Panc1 (cell line): ENCODE measurements around the gene TESK2. TPM values are rescaled to one million over a fixed set of nuclear protein-coding genes. Genes with fewer than 3 reads are reported as not detected.
A peak's percentile ranks its signal among the peaks of the same experiment; 100 is the strongest.

ENCODE experiments used
- ATAC-seq: fragments of 200-7000 bp; cut with Tn5 transposase; 2 replicates; pipeline ENCODE4 v1.9.1; 2020; ENCODE audit warnings: mild to moderate bottlenecking, moderate library complexity
- BruUV-seq: library from RNA; stranded (reverse); fragments of 400-500 nt; replicated peaks from 2 replicates; lab custom pipeline; 2021; lab: Mats Ljungman, UMichigan
- CTCF ChIA-PET: fragments of 300-600 bp; sonication (Branson Sonifier 250); formaldehyde crosslinking; loops from one replicate; lab custom pipeline; 2022; ENCODE audit warnings: antibody characterized with exemption; lab: Charles Lee
- POLR2A ChIA-PET: fragments of 300-600 bp; sonication (Branson Sonifier 250); formaldehyde crosslinking; loops from one replicate; lab custom pipeline; 2022; ENCODE audit warnings: antibody characterized with exemption; lab: Charles Lee
- DNase-seq: peaks from one replicate; pipeline ENCODE4 v3.0.0-alpha.2; 2010; ENCODE audit warnings: low read depth, low spot score
- H3K27ac ChIP-seq: 2 replicates; pipeline ENCODE4 v1.5.1; 2011; ENCODE audit warnings: mild to moderate bottlenecking, low read length, inconsistent platforms
- H3K27me3 ChIP-seq: fragments of 200-500 bp; sonication (Bioruptor generic); 2 replicates; pipeline ENCODE4 v1.6.0; 2014; ENCODE audit warnings: low read length, inconsistent platforms; ENCODE audit not compliant: control insufficient read depth, insufficient read depth
- H3K36me3 ChIP-seq: fragments of 200-500 bp; sonication (Bioruptor generic); 2 replicates; pipeline ENCODE4 v1.5.1; 2014; ENCODE audit warnings: inconsistent platforms, mild to moderate bottlenecking, low read length, moderate library complexity; ENCODE audit not compliant: control insufficient read depth, insufficient read depth
- H3K4me1 ChIP-seq: 2 replicates; pipeline ENCODE4 v1.5.1; 2011; ENCODE audit warnings: inconsistent platforms, mild to moderate bottlenecking, low read length, moderate library complexity; ENCODE audit not compliant: control insufficient read depth, insufficient read depth
- H3K4me3 ChIP-seq, 2 experiments: 2 replicates each; pipeline ENCODE4 v1.5.1; 2011 to 2012; ENCODE audit warnings: low read depth in 2 of 2, low read length in 2 of 2, mild to moderate bottlenecking in 2 of 2, inconsistent platforms in 1 of 2, moderate library complexity in 1 of 2
- H3K9me3 ChIP-seq: fragments of 200-500 bp; sonication (Bioruptor generic); 2 replicates; pipeline ENCODE4 v1.5.1; 2014; ENCODE audit warnings: low read depth, mild to moderate bottlenecking, inconsistent platforms, low read length, moderate library complexity; ENCODE audit not compliant: control insufficient read depth, insufficient read depth
- CTCF ChIP-seq: fragments of 450-650 bp; IDR thresholded peaks from 2 replicates; pipeline ENCODE4 v1.5.1; 2017; ENCODE audit warnings: mild to moderate bottlenecking
- POLR2AphosphoS5 ChIP-seq: IDR thresholded peaks from 2 replicates; pipeline ENCODE4 v1.6.1; 2012; ENCODE audit warnings: mild to moderate bottlenecking, low read depth, low read length, moderate library complexity
- REST ChIP-seq, 2 experiments: IDR thresholded peaks; 2 replicates each; pipeline ENCODE4 v1.6.1; 2011 to 2012; ENCODE audit warnings: low read depth in 2 of 2, control low read depth in 1 of 2, low read length in 1 of 2, mild to moderate bottlenecking in 1 of 2, moderate library complexity in 1 of 2; ENCODE audit not compliant: insufficient read depth in 1 of 2
- SIN3A ChIP-seq: IDR thresholded peaks from 2 replicates; pipeline ENCODE4 v1.6.1; 2012; ENCODE audit warnings: low read depth, mild to moderate bottlenecking, low read length, moderate library complexity, borderline replicate concordance; ENCODE audit not compliant: insufficient read depth
- TCF7L2 ChIP-seq: IDR thresholded peaks from 2 replicates; pipeline ENCODE4 v1.6.1; 2011; ENCODE audit warnings: mild to moderate bottlenecking, low read depth, low read length, inconsistent platforms
- in situ Hi-C: cut with HindIII; loops from 2 replicates; pipeline ENCODE4 v1.10.0; 2016; ENCODE audit warnings: low sequenced_read_pairs, low pct_unique_long_range_greater_than_20kb
- intact Hi-C: fragments of 100-400 bp; cut with micrococcal nuclease; formaldehyde crosslinking; loops from one replicate; pipeline ENCODE4 v1.10.0; 2022; ENCODE audit not compliant: unreplicated experiment
- total RNA-seq: library from RNA; stranded (reverse); gene quantifications from one replicate; pipeline ENCODE4 v1.2.1, GENCODE V29; 2021; ENCODE audit not compliant: unreplicated experiment

The TESK2 gene
- total RNA-seq, 1 experiment from 2014 or later: 3.3 TPM

DNA sequence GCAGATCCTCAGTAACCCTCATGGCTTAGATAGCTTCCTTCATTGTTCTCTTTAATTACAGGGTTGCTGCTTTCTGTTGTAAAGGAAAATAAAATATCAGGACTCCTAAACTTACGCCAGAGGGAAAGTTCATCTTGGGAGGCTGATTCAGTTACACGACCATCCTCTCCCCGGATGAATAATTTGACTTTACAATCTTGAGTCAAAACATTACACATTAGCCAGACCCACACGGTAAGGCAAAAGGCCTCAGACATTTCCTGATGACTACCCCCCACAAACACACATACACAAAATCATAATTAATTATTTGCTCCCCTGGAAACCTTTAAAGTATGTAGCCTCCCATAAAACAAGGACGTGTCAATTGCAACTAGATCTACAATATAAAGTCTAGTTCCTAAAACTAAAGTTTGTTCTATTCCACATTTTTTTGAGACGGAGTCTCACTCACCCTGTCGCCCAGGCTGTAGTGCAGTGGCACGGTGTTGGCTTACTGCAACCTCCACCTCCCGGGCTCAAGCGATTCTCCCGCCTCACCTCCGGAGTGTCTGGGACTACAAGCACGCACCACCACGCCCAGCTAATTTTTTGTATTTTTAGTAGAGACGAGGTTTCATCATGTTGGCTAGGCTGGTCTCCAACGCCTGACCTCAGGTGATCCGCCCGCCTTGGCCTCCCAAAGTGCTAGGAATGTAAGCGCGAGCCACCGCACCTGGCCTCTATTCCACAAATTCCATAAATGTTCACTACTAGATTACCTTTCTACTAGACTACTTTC lies 31.6 kb upstream of the TESK2 start:
- peaks cover 21% of the 10 kb centered on the region for H3K4me1 ChIP-seq
- in situ Hi-C loops: no loop called here

More for the DNA sequence above, 31.6 kb upstream of the TESK2 start:
- H3K27ac ChIP-seq: peak overlapping the region; percentile 99
- intact Hi-C loops: loop anchor here (5.0 kb wide), 1 partner anchor 35 kb away; no protein-coding TSS in a partner anchor
- DNase-seq (no peak), ATAC-seq (peak; percentile 50)
- ChIA-PET CTCF (interaction anchor here (1.6 kb wide), 1 partner anchor 46 kb away, joined by 3 read pairs; no protein-coding TSS in a partner anchor), POLR2A (interaction anchor here (0.6 to 1.6 kb wide), 8 partner anchors 17 to 1678 kb away, joined by 3 to 10 read pairs (median 4); partner anchors contain the start of genes AKR1A1, CCDC163 and MMACHC)
- H3K9me3 ChIP-seq: no peaks in the 10 kb centered on the region
- peaks cover 8% of the 10 kb centered on the region for H3K36me3 ChIP-seq
- TSS peak; percentile 100 for BruUV-seq
- H3K27me3 ChIP-seq: no peaks in the 10 kb centered on the region
- TF ChIP-seq SIN3A: no peak
- TF ChIP-seq REST (IDR thresholded peaks at IDR 0.05; ENCODE audit: insufficient read depth in 1 of 2, low read depth in 2 of 2, low read length in 1 of 2): no peak
- TF ChIP-seq POLR2AphosphoS5: no peak
- TF ChIP-seq TCF7L2: no peak
- TF ChIP-seq CTCF: no peak
- peak overlapping the region; percentile 92 to 98 for H3K4me3 ChIP-seq
